Posterior cingulate gyrus (tissue), 11 donors: Measurements from ENCODE around the gene JOSD1.
A peak's percentile ranks its signal among the peaks of the same experiment; 100 is the strongest.
"Not testable (repeated sequence)": the region's sequence is repeated elsewhere in the genome, so short reads cannot be mapped to it uniquely, and the experiment has no call there.

ENCODE experiments used
- DNase-seq, 10 donors: peaks; one replicate each; pipeline versions ENCODE4 v3.0.0 to v3.0.0-alpha.2; 2020 to 2021; ENCODE audit warnings: mixed read lengths in 3 of 10
- intact Hi-C: fragments of 100-400 bp; cut with DNase I; formaldehyde crosslinking; loops from one replicate; pipeline ENCODE4 v1.15.1; 2023

The JOSD1 gene

DNA sequence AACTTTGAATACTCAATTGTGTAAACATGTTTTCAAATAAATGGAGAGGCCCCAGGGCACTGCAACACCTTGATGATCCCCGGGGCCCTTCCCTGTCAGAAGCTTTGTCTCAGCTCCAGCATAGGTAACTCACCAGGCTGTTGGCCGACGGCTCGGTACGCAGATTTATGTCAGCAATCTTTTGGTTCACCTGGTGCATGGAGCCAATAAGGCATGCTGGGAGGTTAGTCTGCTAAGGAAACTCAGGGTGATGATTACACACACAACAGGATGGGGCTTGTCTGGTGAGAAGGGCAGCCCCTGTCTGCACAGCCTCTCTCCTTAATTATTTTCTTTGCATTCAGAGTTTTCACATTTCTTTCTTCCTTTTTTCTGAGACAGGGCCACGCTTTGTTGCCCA is 55.3 kb downstream of the JOSD1 start:
- peak in 1 of 10 donors; percentile 55 for DNase-seq
- intact Hi-C loops: no loop called here

DNA sequence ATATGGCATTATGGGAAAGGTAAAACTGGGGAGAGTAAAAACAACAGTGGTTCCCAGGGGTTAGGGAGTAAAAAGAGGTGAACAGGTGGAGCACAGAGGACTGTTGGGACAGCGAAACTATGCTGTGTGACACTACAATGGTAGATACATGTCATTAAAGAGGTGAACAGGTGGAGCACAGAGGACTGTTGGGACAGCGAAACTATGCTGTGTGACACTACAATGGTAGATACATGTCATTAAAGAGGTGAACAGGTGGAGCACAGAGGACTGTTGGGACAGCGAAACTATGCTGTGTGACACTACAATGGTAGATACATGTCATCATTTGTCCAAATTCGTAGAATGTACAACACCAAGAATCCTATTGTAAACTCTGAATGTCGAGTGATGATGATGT is 56.5 kb downstream of the JOSD1 start:
- intact Hi-C loops, DNase-seq: not testable (repeated sequence)

DNA sequence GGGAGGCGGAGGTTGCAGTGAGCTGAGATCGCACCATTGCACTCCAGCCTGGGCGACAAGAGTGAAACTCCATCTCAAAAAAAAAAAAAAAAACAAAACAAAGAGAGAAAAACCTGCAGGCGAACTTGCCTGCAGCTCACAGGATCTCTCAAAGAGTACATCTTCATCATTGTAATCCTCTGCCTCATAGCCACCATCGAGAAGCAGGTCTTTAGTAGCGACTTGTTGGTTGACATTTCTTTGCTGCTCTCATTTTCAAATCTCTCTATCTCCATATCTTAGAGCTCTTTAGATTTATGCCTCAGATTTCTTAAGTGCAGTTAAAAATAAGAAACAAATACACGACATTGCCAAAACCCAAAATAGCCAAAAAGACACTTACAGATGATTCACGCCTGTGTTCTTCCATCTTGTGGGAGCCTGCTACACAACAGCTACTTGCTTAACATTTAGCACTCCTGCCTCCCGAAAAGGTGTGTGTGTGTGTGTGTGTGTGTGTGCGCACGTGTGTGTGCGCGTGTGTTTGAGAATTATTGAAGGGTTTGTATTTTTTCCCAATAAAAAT is 59.2 kb downstream of the JOSD1 start:
- intact Hi-C loops: no loop called here
- peak in 1 of 10 donors; percentile 27 for DNase-seq

DNA sequence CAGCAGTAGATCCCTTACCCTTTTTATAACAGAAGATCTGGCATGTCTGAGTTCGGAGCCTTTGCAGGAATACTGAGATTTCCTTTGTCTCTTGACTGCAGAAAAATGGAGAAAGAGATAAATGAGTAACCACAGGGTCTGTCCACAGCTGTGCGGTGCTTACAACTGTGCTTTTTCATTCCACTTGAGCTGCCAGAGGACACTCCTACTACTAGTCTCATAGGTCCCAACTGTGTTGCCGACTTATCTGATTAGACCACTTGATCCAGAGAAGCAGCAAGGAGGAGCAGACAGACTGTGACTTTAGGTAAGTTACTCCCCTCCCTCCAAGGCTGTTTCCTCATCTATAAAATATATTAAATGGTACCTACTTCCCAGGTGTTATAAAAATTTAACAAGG is 62.0 kb downstream of the JOSD1 start:
- intact Hi-C loops: no loop called here
- DNase-seq: peak in 1 of 10 donors; percentile 37

DNA sequence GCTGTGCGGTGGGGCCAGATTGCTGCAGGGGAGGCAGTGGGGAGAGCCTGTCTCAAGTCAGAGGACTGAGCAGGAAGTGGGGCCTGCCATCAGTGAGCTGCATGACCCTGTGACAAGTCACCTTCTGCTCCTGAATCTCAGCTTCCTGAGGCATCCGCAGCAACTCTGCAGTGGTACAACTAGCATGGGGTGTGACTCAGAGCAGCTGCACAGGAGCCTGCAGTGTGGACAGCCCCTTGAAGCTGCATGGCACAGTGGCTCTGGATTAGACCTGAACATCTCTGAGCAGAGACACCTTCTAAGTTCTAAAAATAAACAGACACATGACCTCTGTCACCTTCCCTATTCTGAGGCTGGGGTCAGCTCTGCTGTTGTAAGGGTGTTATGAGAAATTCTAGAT is 62.5 kb downstream of the JOSD1 start:
- intact Hi-C loops: no loop called here
- no peak for DNase-seq
